Measurements from ENCODE around the gene SLC38A10.
A peak's percentile ranks its signal among the peaks of the same experiment; 100 is the strongest.

SLC38A10 gene

GRCh38 chr17:81295031-81295675, at the start of gene SLC38A10:
Gene SLC38A10, minus strand, starts transcription at chr17:81295307. Its CDS starts 386 bp downstream, at chr17:81294921.
- ChIA-PET POLR2A (no interaction called here), CTCF (interaction anchor here (0.8 to 2.6 kb wide), 7 partner anchors 10 to 224 kb away, joined by 3 to 11 read pairs (median 3); partner anchors contain the start of gene CEP131)
- TF ChIP-seq CTCF (IDR thresholded peaks at IDR 0.05; ENCODE audit: control extremely low read depth, extremely low read depth, low read depth, missing control alignments) = no peak
- DNase-seq (ENCODE audit: extremely low spot score) = peak; percentile 98

GRCh38 chr17:81342269-81343070, 47.4 kb upstream of the SLC38A10 start:
- TF ChIP-seq CTCF (IDR thresholded peaks at IDR 0.05; ENCODE audit: control extremely low read depth, extremely low read depth, low read depth, missing control alignments) = no peak
- POLR2A ChIA-PET = no interaction called here
- no peak for DNase-seq (ENCODE audit: extremely low spot score)
- CTCF ChIA-PET = no interaction called here

- POLR2A ChIA-PET = no interaction called here
- no peak for DNase-seq (ENCODE audit: extremely low spot score)
- CTCF ChIA-PET = no interaction called here
- TF ChIP-seq CTCF (IDR thresholded peaks at IDR 0.05; ENCODE audit: control extremely low read depth, extremely low read depth, low read depth, missing control alignments) = no peak
Measured at GRCh38 chr17:81341516-81342268, 46.6 kb upstream of the SLC38A10 start.

- CTCF ChIA-PET = no interaction called here
- no peak for DNase-seq (ENCODE audit: extremely low spot score)
- POLR2A ChIA-PET = no interaction called here
- TF ChIP-seq CTCF (IDR thresholded peaks at IDR 0.05; ENCODE audit: control extremely low read depth, extremely low read depth, low read depth, missing control alignments) = no peak
Measured at GRCh38 chr17:81340607-81341515, 45.8 kb upstream of the SLC38A10 start.

GRCh38 chr17:81339534-81340296, 44.6 kb upstream of the SLC38A10 start:
- ChIA-PET CTCF (no interaction called here), POLR2A (no interaction called here)
- DNase-seq (ENCODE audit: extremely low spot score) = no peak
- no peak for TF ChIP-seq CTCF (IDR thresholded peaks at IDR 0.05; ENCODE audit: control extremely low read depth, extremely low read depth, low read depth, missing control alignments)
